ENCODE results near the gene HYDIN. TPM values are rescaled to one million over a fixed set of nuclear protein-coding genes. Genes with fewer than 3 reads are reported as not detected.

Gene HYDIN
- polyA plus RNA-seq, 2 donors: 0.02 to 0.20 TPM

DNA sequence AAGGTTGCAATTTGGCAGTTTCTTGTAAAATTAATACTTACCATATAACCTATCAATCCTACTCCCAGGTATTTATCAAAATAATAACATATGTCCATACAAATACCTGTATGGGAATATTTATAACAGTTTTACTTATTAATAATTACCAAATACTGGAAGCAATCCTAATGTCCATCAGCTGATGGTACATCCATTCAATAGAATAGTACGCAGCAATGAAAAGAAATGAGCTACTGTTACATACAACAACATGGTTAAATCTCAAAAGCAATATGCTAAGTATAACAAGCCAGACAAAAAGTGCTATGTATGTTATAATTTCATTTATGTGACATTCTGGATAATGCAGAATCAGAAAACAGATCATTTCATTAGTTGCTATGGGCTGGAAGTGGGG is 1.2 kb downstream of the HYDIN start:
- Histone ChIP-seq H3K9me3 (ENCODE audit: control insufficient read depth in 2 of 2, insufficient read depth in 1 of 2, low read depth in 1 of 2, low read length in 1 of 2) (peaks cover 4 to 5% of the 10 kb centered on the region in 2 donors), H3K4me1 (ENCODE audit: control insufficient read depth in 2 of 2, insufficient read depth in 2 of 2, low read length in 1 of 2) (no peaks in the 10 kb centered on the region), H3K27me3 (ENCODE audit: control insufficient read depth in 1 of 2, insufficient read depth in 2 of 2, low read length in 2 of 2) (peaks cover 0 to 2% of the 10 kb centered on the region in 2 donors), H3K36me3 (ENCODE audit: control insufficient read depth in 2 of 2, insufficient read depth in 2 of 2, low read length in 1 of 2) (no peaks in the 10 kb centered on the region), H3K4me3 (ENCODE audit: low read depth in 1 of 2, low read length in 2 of 2) (no peak overlapping the region), H3K27ac (ENCODE audit: low read depth in 2 of 2, low read length in 1 of 2) (no peak overlapping the region)
- 88 to 94% methylated on average over 1 of the region's 1 CpG for WGBS, 2 donors

DNA sequence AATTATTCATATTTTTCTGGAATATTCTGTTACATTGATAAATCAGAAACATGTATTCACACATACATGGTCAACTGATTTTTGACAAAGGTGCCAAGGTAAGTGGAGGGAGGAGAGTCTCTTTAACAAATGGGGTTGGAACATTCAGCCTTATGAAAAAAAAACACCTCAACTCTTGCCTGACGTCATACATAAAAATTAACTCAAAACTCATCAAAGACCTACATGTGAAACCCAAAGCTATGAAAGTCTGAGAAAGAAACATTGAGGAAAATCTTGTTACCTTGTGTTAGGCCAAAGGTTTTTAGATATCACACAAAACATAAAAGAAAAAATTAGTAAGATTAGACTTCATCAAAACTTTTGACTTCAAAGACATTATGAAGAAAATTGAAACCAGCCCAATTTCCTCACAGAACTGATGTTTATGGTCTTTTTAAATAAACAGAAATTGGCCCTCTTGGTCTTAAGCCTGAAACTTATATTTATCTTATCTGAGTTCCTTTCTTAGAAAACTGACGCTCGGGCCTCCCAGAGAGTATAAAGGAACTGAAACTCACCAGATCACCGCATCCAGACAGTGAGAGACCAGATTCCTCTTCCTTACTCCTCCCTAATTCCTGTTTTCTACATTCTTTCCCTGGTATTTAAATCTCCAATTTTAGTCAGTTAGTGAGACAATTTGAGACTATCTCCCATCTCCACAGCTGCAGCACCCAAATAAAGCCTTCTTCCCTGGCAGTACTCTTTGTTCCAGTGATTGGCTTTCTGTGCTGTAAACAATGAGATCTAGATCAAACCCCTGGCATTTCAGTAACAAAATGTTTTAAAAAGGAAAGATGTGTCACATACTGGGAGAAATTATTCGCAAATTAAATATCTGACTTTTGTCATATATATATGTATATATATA is 4.0 kb downstream of the HYDIN start:
- peaks cover 0 to 2% of the 10 kb centered on the region in 2 donors for H3K27me3 ChIP-seq (ENCODE audit: control insufficient read depth in 1 of 2, insufficient read depth in 2 of 2, low read length in 2 of 2)
- H3K9me3 ChIP-seq (ENCODE audit: control insufficient read depth in 2 of 2, insufficient read depth in 1 of 2, low read depth in 1 of 2, low read length in 1 of 2): peaks cover 4 to 5% of the 10 kb centered on the region in 2 donors
- WGBS, 2 donors: 73 to 74% methylated on average over 5 of the region's 5 CpGs
- H3K4me3 ChIP-seq (ENCODE audit: low read depth in 1 of 2, low read length in 2 of 2): no peak overlapping the region
- no peaks in the 10 kb centered on the region for H3K36me3 ChIP-seq (ENCODE audit: control insufficient read depth in 2 of 2, insufficient read depth in 2 of 2, low read length in 1 of 2)
- no peaks in the 10 kb centered on the region for H3K4me1 ChIP-seq (ENCODE audit: control insufficient read depth in 2 of 2, insufficient read depth in 2 of 2, low read length in 1 of 2)
- H3K27ac ChIP-seq (ENCODE audit: low read depth in 2 of 2, low read length in 1 of 2): no peak overlapping the region

GRCh38 chr16:71225145-71225544 is 5.4 kb downstream of the HYDIN start:
- Histone ChIP-seq H3K36me3 (ENCODE audit: control insufficient read depth in 2 of 2, insufficient read depth in 2 of 2, low read length in 1 of 2) (no peaks in the 10 kb centered on the region), H3K4me3 (ENCODE audit: low read depth in 1 of 2, low read length in 2 of 2) (no peak overlapping the region), H3K9me3 (ENCODE audit: control insufficient read depth in 2 of 2, insufficient read depth in 1 of 2, low read depth in 1 of 2, low read length in 1 of 2) (peaks cover under 1 to 4% of the 10 kb centered on the region in 2 donors), H3K4me1 (ENCODE audit: control insufficient read depth in 2 of 2, insufficient read depth in 2 of 2, low read length in 1 of 2) (no peaks in the 10 kb centered on the region), H3K27me3 (ENCODE audit: control insufficient read depth in 1 of 2, insufficient read depth in 2 of 2, low read length in 2 of 2) (no peaks in the 10 kb centered on the region), H3K27ac (ENCODE audit: low read depth in 2 of 2, low read length in 1 of 2) (no peak overlapping the region)
- 89% methylated on average over 3 of the region's 3 CpGs for WGBS, 2 donors

- H3K27me3 ChIP-seq (ENCODE audit: control insufficient read depth in 1 of 2, insufficient read depth in 2 of 2, low read length in 2 of 2): no peaks in the 10 kb centered on the region
- no peaks in the 10 kb centered on the region for H3K36me3 ChIP-seq (ENCODE audit: control insufficient read depth in 2 of 2, insufficient read depth in 2 of 2, low read length in 1 of 2)
- H3K4me3 ChIP-seq (ENCODE audit: low read depth in 1 of 2, low read length in 2 of 2): no peak overlapping the region
- WGBS, 2 donors: 48 to 54% methylated on average over 4 of the region's 4 CpGs
- H3K9me3 ChIP-seq (ENCODE audit: control insufficient read depth in 2 of 2, insufficient read depth in 1 of 2, low read depth in 1 of 2, low read length in 1 of 2): no peaks in the 10 kb centered on the region
- H3K4me1 ChIP-seq (ENCODE audit: control insufficient read depth in 2 of 2, insufficient read depth in 2 of 2, low read length in 1 of 2): no peaks in the 10 kb centered on the region
- H3K27ac ChIP-seq (ENCODE audit: low read depth in 2 of 2, low read length in 1 of 2): no peak overlapping the region
Observed at GRCh38 chr16:71218306-71218963, 12.1 kb downstream of the HYDIN start.

DNA sequence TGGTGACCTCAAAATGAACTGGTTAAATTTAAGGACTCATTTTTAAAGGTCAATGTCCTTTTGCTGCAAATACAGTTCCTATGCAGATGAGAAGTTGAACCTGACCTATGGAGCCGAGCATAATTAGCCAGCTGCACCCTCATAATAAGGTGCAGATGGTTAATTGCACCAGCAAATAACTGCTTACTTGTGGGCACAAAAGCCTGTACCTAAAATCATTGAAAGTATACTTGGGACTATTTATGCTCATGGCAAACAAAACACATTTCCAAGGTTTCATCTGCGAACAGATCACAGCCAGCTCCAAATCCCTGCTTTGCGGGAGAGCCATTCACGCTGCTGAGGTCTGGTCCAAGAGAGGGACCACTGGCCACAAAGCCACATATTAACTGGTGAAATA is 13.0 kb downstream of the HYDIN start:
- Histone ChIP-seq H3K4me3 (ENCODE audit: low read depth in 1 of 2, low read length in 2 of 2) (no peak overlapping the region), H3K27ac (ENCODE audit: low read depth in 2 of 2, low read length in 1 of 2) (no peak overlapping the region), H3K4me1 (ENCODE audit: control insufficient read depth in 2 of 2, insufficient read depth in 2 of 2, low read length in 1 of 2) (no peaks in the 10 kb centered on the region), H3K9me3 (ENCODE audit: control insufficient read depth in 2 of 2, insufficient read depth in 1 of 2, low read depth in 1 of 2, low read length in 1 of 2) (no peaks in the 10 kb centered on the region), H3K27me3 (ENCODE audit: control insufficient read depth in 1 of 2, insufficient read depth in 2 of 2, low read length in 2 of 2) (no peaks in the 10 kb centered on the region), H3K36me3 (ENCODE audit: control insufficient read depth in 2 of 2, insufficient read depth in 2 of 2, low read length in 1 of 2) (no peaks in the 10 kb centered on the region)
- 78 to 79% methylated on average over 4 of the region's 4 CpGs for WGBS, 2 donors

DNA sequence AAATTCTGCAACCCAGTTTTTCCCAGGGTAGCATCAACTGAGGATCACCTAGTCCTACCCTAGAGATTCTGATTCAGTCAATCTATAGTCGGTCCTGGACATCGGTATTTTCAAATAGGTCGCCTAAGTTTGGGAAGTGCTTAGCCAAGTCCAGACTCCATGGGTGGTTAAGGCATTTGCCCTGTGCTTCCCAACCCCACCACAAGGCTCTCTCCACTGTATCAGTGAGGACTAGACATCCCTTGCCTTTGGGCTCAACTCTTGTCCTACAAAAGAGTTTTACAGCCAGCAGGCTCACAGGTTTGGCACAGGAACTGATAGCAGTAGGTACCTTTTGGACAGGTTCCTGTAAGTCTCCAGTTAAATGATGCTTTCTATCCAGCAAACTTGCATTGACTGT is 13.8 kb downstream of the HYDIN start:
- Histone ChIP-seq H3K4me3 (ENCODE audit: low read depth in 1 of 2, low read length in 2 of 2) (no peak overlapping the region), H3K36me3 (ENCODE audit: control insufficient read depth in 2 of 2, insufficient read depth in 2 of 2, low read length in 1 of 2) (no peaks in the 10 kb centered on the region), H3K9me3 (ENCODE audit: control insufficient read depth in 2 of 2, insufficient read depth in 1 of 2, low read depth in 1 of 2, low read length in 1 of 2) (no peaks in the 10 kb centered on the region), H3K27me3 (ENCODE audit: control insufficient read depth in 1 of 2, insufficient read depth in 2 of 2, low read length in 2 of 2) (no peaks in the 10 kb centered on the region), H3K4me1 (ENCODE audit: control insufficient read depth in 2 of 2, insufficient read depth in 2 of 2, low read length in 1 of 2) (no peaks in the 10 kb centered on the region), H3K27ac (ENCODE audit: low read depth in 2 of 2, low read length in 1 of 2) (no peak overlapping the region)
- 93% methylated on average over 3 of the region's 3 CpGs for whole genome bisulfite sequencing, 2 donors

DNA sequence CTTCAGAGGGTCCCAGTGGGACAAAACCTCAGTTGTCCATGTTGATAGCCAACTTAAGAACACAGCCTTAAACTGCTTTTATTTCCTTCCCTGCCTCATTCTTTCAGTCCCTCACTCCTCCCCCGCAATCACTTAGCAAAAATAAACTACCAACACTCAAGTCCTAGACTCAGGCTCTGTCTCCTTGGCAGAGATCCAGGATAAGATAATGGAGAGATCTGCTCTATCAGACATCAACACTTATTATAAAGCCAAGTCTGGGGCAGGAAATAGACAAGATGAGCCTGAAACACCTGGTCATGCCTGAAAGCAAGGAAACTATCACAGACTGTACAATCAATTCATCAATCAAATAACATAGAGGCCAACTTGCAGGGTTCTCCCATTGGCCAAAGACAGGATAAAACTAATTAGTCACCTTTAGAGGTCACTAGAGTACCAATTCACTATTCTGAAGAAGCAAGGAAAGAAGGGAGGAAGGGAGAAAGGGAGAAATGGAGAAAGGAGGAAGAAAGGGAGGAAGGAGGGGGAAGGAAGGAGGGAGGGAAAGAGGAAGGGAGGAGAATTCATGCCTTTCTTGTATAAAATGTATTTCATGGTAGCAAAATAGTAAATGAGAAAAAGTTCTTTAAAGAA is 15.7 kb downstream of the HYDIN start:
- Histone ChIP-seq H3K4me3 (ENCODE audit: low read depth in 1 of 2, low read length in 2 of 2) (no peak overlapping the region), H3K36me3 (ENCODE audit: control insufficient read depth in 2 of 2, insufficient read depth in 2 of 2, low read length in 1 of 2) (no peaks in the 10 kb centered on the region), H3K27ac (ENCODE audit: low read depth in 2 of 2, low read length in 1 of 2) (no peak overlapping the region), H3K9me3 (ENCODE audit: control insufficient read depth in 2 of 2, insufficient read depth in 1 of 2, low read depth in 1 of 2, low read length in 1 of 2) (no peaks in the 10 kb centered on the region), H3K4me1 (ENCODE audit: control insufficient read depth in 2 of 2, insufficient read depth in 2 of 2, low read length in 1 of 2) (no peaks in the 10 kb centered on the region), H3K27me3 (ENCODE audit: control insufficient read depth in 1 of 2, insufficient read depth in 2 of 2, low read length in 2 of 2) (no peaks in the 10 kb centered on the region)
- WGBS, 2 donors: 57 to 62% methylated on average over 1 of the region's 1 CpG

DNA sequence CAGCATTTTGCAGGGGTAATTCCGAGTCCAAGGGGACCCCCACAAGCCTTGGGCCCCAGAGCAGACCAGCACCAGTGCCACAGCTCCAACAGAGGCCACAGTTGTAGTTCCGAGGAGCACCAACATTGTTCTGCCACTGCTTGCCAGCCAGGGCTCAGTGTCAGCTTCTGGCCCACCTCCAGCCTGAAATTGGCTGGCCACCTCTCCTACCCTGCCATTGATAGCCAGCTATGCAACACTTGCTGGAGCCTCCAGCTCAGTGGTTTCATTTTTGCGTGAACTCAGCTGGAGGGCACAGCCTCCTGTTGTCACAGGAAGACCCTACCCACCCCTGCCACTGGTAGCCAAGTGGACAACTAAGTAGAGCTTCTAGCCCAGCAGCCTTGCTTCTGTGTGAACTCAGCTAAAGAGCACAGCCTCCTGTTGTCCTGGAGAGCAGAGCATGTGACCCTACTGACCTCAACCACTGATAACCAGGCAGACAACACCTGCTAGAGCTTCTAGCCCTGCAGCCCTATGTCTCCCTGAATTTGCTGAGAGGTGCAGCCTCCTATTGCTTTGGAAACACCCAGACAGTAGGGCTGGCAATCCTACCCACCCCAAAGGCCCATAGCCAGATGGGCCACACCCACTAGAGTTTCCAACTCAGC is 24.9 kb downstream of the HYDIN start:
- H3K4me1 ChIP-seq (ENCODE audit: control insufficient read depth in 2 of 2, insufficient read depth in 2 of 2, low read length in 1 of 2): no peaks in the 10 kb centered on the region
- no peak overlapping the region for H3K27ac ChIP-seq (ENCODE audit: low read depth in 2 of 2, low read length in 1 of 2)
- WGBS, 2 donors: 57 to 64% methylated on average over 3 of the region's 3 CpGs
- peaks cover 0 to 6% of the 10 kb centered on the region in 2 donors for H3K9me3 ChIP-seq (ENCODE audit: control insufficient read depth in 2 of 2, insufficient read depth in 1 of 2, low read depth in 1 of 2, low read length in 1 of 2)
- H3K36me3 ChIP-seq (ENCODE audit: control insufficient read depth in 2 of 2, insufficient read depth in 2 of 2, low read length in 1 of 2): no peaks in the 10 kb centered on the region
- no peak overlapping the region for H3K4me3 ChIP-seq (ENCODE audit: low read depth in 1 of 2, low read length in 2 of 2)
- no peaks in the 10 kb centered on the region for H3K27me3 ChIP-seq (ENCODE audit: control insufficient read depth in 1 of 2, insufficient read depth in 2 of 2, low read length in 2 of 2)

- H3K27me3 ChIP-seq (ENCODE audit: control insufficient read depth in 1 of 2, insufficient read depth in 2 of 2, low read length in 2 of 2): no peaks in the 10 kb centered on the region
- WGBS, 2 donors: 76 to 77% methylated on average over 2 of the region's 2 CpGs
- H3K4me3 ChIP-seq (ENCODE audit: low read depth in 1 of 2, low read length in 2 of 2): no peak overlapping the region
- no peaks in the 10 kb centered on the region for H3K36me3 ChIP-seq (ENCODE audit: control insufficient read depth in 2 of 2, insufficient read depth in 2 of 2, low read length in 1 of 2)
- peaks cover 0 to 6% of the 10 kb centered on the region in 2 donors for H3K9me3 ChIP-seq (ENCODE audit: control insufficient read depth in 2 of 2, insufficient read depth in 1 of 2, low read depth in 1 of 2, low read length in 1 of 2)
- H3K4me1 ChIP-seq (ENCODE audit: control insufficient read depth in 2 of 2, insufficient read depth in 2 of 2, low read length in 1 of 2): no peaks in the 10 kb centered on the region
- H3K27ac ChIP-seq (ENCODE audit: low read depth in 2 of 2, low read length in 1 of 2): no peak overlapping the region
Observed at GRCh38 chr16:71203631-71204030, 26.9 kb downstream of the HYDIN start.

Measured in esophagus (tissue), 2 donors.